Fibroblast of lung (primary cell): ENCODE data around the gene TLCD3B.

Experiments
- CTCF ChIP-seq, 2 donors: IDR thresholded peaks in 1 of 2; conservative IDR thresholded peaks in 1 of 2; 1 replicate in 1 of 2; 2 replicates in 1 of 2; pipeline ENCODE4 v1.5.1; 2011 to 2012; ENCODE audit warnings: low read length in 2 of 2, control low read depth in 1 of 2, inconsistent platforms in 1 of 2, low read depth in 1 of 2, mild to moderate bottlenecking in 1 of 2
- EZH2 ChIP-seq: IDR thresholded peaks from 2 replicates; pipeline ENCODE4 v1.5.1; 2012; ENCODE audit warnings: low read length, control low read depth, mild to moderate bottlenecking; ENCODE audit errors: missing control alignments

GRCh38 chr16:30075503-30076275, 44.6 kb upstream of the TLCD3B start, which contains the start of gene PPP4C:
- no peak for TF ChIP-seq CTCF (conservative IDR thresholded peaks at IDR 0.05 in 1 of 2, IDR thresholded peaks at IDR 0.05 in 1 of 2; ENCODE audit: low read depth in 1 of 2, low read length in 2 of 2)
- no peak for TF ChIP-seq EZH2
